Measurements from ENCODE around the gene TAL1. TPM values are rescaled to one million over a fixed set of nuclear protein-coding genes. Genes with fewer than 3 reads are reported as not detected.

Gene TAL1
- total and polyA plus RNA-seq, 2 experiments from 2014 or later: not detected

DNA sequence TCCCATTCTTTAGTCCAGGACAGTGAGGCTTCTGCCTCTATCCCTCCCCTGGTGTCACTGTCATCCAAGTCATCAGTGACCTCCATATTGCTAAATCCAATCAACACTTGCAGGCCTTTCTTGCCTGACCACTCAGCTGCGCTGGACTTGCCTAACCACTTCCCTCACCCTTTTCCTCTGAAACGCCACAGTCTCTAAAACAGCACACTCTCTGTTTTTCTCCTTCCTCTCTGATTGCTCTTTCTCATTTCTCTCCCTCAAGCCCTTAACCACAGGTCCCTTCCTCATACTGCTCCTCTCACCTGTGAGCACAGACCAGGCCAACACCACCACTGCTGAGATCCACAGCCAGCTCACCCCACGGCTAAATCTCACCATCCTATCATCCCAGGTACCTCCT, 17.5 kb downstream of the TAL1 start (continued):
- TF ChIP-seq, protein P1, sequence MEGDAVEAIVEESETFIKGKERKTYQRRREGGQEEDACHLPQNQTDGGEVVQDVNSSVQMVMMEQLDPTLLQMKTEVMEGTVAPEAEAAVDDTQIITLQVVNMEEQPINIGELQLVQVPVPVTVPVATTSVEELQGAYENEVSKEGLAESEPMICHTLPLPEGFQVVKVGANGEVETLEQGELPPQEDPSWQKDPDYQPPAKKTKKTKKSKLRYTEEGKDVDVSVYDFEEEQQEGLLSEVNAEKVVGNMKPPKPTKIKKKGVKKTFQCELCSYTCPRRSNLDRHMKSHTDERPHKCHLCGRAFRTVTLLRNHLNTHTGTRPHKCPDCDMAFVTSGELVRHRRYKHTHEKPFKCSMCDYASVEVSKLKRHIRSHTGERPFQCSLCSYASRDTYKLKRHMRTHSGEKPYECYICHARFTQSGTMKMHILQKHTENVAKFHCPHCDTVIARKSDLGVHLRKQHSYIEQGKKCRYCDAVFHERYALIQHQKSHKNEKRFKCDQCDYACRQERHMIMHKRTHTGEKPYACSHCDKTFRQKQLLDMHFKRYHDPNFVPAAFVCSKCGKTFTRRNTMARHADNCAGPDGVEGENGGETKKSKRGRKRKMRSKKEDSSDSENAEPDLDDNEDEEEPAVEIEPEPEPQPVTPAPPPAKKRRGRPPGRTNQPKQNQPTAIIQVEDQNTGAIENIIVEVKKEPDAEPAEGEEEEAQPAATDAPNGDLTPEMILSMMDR (conservative IDR thresholded peaks at IDR 0.05; ENCODE audit: low read depth in 2 of 2): no peak
- TF ChIP-seq ZNF114 (CRISPR knock-in tag; IDR thresholded peaks at IDR 0.05) (no peak), JUNB (IDR thresholded peaks at IDR 0.05; ENCODE audit: unreplicated experiment) (no peak), POLR2AphosphoS5 (IDR thresholded peaks at IDR 0.05; ENCODE audit: low read depth) (no peak)
- TF ChIP-seq, protein P2, sequence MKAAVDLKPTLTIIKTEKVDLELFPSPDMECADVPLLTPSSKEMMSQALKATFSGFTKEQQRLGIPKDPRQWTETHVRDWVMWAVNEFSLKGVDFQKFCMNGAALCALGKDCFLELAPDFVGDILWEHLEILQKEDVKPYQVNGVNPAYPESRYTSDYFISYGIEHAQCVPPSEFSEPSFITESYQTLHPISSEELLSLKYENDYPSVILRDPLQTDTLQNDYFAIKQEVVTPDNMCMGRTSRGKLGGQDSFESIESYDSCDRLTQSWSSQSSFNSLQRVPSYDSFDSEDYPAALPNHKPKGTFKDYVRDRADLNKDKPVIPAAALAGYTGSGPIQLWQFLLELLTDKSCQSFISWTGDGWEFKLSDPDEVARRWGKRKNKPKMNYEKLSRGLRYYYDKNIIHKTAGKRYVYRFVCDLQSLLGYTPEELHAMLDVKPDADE (IDR thresholded peaks at IDR 0.05): no peak

DNA sequence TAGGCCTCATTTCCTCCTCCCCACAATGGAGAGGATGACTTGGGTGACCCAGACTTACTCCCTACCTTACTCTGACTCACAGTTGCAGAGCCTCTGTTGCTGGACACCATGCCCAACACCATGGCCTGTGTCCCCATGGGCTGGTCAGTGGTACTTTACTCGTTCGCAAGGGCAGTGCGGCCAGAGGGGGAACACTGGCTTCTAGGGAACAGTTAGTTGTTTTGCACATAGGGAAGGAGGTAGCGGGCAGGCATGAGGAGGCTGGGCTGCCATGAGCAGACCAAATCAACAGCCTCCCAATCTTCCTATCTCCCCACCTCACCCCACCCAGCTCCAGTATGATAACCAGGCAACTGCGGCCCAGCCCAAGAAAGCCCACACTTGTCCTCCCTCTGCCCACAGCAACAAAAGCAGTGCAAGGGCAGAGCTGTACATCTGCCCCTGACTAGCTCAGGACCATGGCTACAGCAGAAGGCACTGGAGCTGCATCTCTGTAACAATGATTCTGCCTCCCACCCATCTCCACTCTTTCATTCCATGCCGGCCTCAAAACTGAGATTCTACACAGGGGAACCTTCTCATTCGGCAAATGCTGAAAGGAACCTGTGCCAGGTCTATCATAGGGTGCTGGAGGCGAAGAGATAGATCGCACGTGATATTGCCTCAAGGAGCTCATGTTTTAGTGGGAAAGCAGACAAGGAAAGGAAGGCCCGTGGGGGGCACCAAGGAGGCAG, 18.6 kb downstream of the TAL1 start:
- H3K9me2 ChIP-seq (ENCODE audit: insufficient read depth): no peaks in the 10 kb centered on the region
- no peak overlapping the region for H3K4me3 ChIP-seq
- Mint-ChIP-seq H3K27me3 (ENCODE audit: insufficient read depth, low read depth, poor library complexity) (peaks cover 19% of the 10 kb centered on the region), H3K4me3 (no peak overlapping the region), H3K27ac (no peak overlapping the region), H3K36me3 (ENCODE audit: low read depth) (peaks cover 6% of the 10 kb centered on the region), H3K4me1 (peaks cover 22% of the 10 kb centered on the region), H3K9me3 (peaks cover 10% of the 10 kb centered on the region; the same call in 2 of the 3 replicates)
- TF ChIP-seq ZNF114 (CRISPR knock-in tag; IDR thresholded peaks at IDR 0.05): no peak
- no peak for TF ChIP-seq STAT1 (IDR thresholded peaks at IDR 0.05; ENCODE audit: unreplicated experiment)
- TF ChIP-seq JUNB (IDR thresholded peaks at IDR 0.05; ENCODE audit: unreplicated experiment): no peak
- TF ChIP-seq EZH2phosphoT487 (IDR thresholded peaks at IDR 0.05; ENCODE audit: unreplicated experiment): no peak
- TF ChIP-seq, protein P3, sequence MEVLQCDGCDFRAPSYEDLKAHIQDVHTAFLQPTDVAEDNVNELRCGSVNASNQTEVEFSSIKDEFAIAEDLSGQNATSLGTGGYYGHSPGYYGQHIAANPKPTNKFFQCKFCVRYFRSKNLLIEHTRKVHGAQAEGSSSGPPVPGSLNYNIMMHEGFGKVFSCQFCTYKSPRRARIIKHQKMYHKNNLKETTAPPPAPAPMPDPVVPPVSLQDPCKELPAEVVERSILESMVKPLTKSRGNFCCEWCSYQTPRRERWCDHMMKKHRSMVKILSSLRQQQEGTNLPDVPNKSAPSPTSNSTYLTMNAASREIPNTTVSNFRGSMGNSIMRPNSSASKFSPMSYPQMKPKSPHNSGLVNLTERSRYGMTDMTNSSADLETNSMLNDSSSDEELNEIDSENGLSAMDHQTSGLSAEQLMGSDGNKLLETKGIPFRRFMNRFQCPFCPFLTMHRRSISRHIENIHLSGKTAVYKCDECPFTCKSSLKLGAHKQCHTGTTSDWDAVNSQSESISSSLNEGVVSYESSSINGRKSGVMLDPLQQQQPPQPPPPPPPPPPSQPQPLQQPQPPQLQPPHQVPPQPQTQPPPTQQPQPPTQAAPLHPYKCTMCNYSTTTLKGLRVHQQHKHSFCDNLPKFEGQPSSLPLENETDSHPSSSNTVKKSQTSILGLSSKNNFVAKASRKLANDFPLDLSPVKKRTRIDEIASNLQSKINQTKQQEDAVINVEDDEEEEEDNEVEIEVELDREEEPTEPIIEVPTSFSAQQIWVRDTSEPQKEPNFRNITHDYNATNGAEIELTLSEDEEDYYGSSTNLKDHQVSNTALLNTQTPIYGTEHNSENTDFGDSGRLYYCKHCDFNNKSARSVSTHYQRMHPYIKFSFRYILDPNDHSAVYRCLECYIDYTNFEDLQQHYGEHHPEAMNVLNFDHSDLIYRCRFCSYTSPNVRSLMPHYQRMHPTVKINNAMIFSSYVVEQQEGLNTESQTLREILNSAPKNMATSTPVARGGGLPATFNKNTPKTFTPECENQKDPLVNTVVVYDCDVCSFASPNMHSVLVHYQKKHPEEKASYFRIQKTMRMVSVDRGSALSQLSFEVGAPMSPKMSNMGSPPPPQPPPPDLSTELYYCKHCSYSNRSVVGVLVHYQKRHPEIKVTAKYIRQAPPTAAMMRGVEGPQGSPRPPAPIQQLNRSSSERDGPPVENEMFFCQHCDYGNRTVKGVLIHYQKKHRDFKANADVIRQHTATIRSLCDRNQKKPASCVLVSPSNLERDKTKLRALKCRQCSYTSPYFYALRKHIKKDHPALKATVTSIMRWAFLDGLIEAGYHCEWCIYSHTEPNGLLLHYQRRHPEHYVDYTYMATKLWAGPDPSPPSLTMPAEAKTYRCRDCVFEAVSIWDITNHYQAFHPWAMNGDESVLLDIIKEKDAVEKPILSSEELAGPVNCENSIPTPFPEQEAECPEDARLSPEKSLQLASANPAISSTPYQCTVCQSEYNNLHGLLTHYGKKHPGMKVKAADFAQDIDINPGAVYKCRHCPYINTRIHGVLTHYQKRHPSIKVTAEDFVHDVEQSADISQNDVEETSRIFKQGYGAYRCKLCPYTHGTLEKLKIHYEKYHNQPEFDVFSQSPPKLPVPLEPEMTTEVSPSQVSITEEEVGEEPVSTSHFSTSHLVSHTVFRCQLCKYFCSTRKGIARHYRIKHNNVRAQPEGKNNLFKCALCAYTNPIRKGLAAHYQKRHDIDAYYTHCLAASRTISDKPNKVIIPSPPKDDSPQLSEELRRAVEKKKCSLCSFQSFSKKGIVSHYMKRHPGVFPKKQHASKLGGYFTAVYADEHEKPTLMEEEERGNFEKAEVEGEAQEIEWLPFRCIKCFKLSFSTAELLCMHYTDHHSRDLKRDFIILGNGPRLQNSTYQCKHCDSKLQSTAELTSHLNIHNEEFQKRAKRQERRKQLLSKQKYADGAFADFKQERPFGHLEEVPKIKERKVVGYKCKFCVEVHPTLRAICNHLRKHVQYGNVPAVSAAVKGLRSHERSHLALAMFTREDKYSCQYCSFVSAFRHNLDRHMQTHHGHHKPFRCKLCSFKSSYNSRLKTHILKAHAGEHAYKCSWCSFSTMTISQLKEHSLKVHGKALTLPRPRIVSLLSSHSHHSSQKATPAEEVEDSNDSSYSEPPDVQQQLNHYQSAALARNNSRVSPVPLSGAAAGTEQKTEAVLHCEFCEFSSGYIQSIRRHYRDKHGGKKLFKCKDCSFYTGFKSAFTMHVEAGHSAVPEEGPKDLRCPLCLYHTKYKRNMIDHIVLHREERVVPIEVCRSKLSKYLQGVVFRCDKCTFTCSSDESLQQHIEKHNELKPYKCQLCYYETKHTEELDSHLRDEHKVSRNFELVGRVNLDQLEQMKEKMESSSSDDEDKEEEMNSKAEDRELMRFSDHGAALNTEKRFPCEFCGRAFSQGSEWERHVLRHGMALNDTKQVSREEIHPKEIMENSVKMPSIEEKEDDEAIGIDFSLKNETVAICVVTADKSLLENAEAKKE (CRISPR knock-in tag; IDR thresholded peaks at IDR 0.05): no peak
- no peaks in the 10 kb centered on the region for H3F3A ChIP-seq (replicated peaks; ENCODE audit: low read depth)
- H4K20me1 ChIP-seq (replicated peaks; ENCODE audit: insufficient read depth): no peaks in the 10 kb centered on the region
- peaks cover 57% of the 10 kb centered on the region for H3K27me3 ChIP-seq (ENCODE audit: insufficient read depth)
- ATAC-seq: no peak
- H3K79me2 ChIP-seq (replicated peaks; ENCODE audit: insufficient read depth): no peaks in the 10 kb centered on the region
- H3K27ac ChIP-seq (ENCODE audit: low read depth): no peak overlapping the region
- H3K4me2 ChIP-seq: no peak overlapping the region
- H3K36me3 ChIP-seq (ENCODE audit: insufficient read depth): no peaks in the 10 kb centered on the region
- no peak overlapping the region for H2AFZ ChIP-seq
- DNase-seq (ENCODE audit: low spot score): no peak
- peaks cover 14% of the 10 kb centered on the region for H3K4me1 ChIP-seq (ENCODE audit: insufficient read depth)
